IMR-90 (cell line): Measurements from ENCODE around the gene TACC3. TPM values are rescaled to one million over a fixed set of nuclear protein-coding genes. Genes with fewer than 3 reads are reported as not detected.

Source experiments
- ATAC-seq: fragments of 200-7000 bp; cut with Tn5 transposase; 2 replicates; pipeline ENCODE4 v1.9.1; 2020; ENCODE audit warnings: low read depth, mild to moderate bottlenecking, moderate library complexity
- BruUV-seq: library from RNA; stranded (reverse); fragments of 400-500 nt; replicated peaks from 2 replicates; lab custom pipeline; 2021; lab: Mats Ljungman, UMichigan
- CTCF ChIA-PET: fragments of 300-600 bp; formaldehyde crosslinking; extraction: SDS; loops from one replicate; lab custom pipeline; 2021; ENCODE audit warnings: antibody characterized with exemption; lab: Yijun Ruan, JAX
- POLR2A ChIA-PET: fragments of 300-600 bp; sonication (Branson Sonifier 250); formaldehyde crosslinking; loops from one replicate; lab custom pipeline; 2022; ENCODE audit warnings: antibody characterized with exemption; ENCODE audit not compliant: unreplicated experiment; lab: Charles Lee
- DNase-seq: peaks from one replicate; pipeline ENCODE4 v3.0.0; 2013
- H2AFZ ChIP-seq: replicated peaks from 2 replicates; pipeline ENCODE3; 2013; ENCODE audit warnings: low read length, mild to moderate bottlenecking; ENCODE audit not compliant: poor library complexity
- H2AK5ac ChIP-seq: 2 replicates; pipeline ENCODE4 v1.6.1; 2013; ENCODE audit warnings: low read depth, low read length, inconsistent platforms
- H2AK9ac ChIP-seq: replicated peaks from 2 replicates; pipeline ENCODE3; 2013; ENCODE audit warnings: mild to moderate bottlenecking, low read depth, low read length, moderate library complexity; ENCODE audit not compliant: poor library complexity
- H2BK120ac ChIP-seq: 2 replicates; pipeline ENCODE4 v1.6.1; 2013; ENCODE audit warnings: low read depth, low read length, inconsistent platforms
- H2BK15ac ChIP-seq: 3 replicates; pipeline ENCODE4 v1.6.1; 2013; ENCODE audit warnings: low read depth, low read length, inconsistent platforms
- H2BK20ac ChIP-seq: 2 replicates; pipeline ENCODE4 v1.6.1; 2013; ENCODE audit warnings: low read depth, mild to moderate bottlenecking, inconsistent platforms, low read length, moderate library complexity
- H2BK5ac ChIP-seq: 2 replicates; pipeline ENCODE4 v1.6.1; 2013; ENCODE audit warnings: mild to moderate bottlenecking, low read depth, low read length, inconsistent platforms; ENCODE audit not compliant: poor library complexity, severe bottlenecking
- H3K14ac ChIP-seq: replicated peaks from 2 replicates; pipeline ENCODE4 v1.6.1; 2013; ENCODE audit warnings: low read depth, low read length, inconsistent platforms
- H3K18ac ChIP-seq: 2 replicates; pipeline ENCODE4 v1.6.1; 2013; ENCODE audit warnings: low read depth, low read length, control low read depth
- H3K23ac ChIP-seq: 2 replicates; pipeline ENCODE4 v1.6.1; 2013; ENCODE audit warnings: low read depth, low read length, inconsistent platforms
- H3K27ac ChIP-seq: 2 replicates; pipeline ENCODE4 v1.5.1; 2013; ENCODE audit warnings: mild to moderate bottlenecking, control low read depth, low read length; ENCODE audit not compliant: insufficient read depth
- H3K27me3 ChIP-seq: 2 replicates; pipeline ENCODE4 v1.6.1; 2013; ENCODE audit warnings: low read length; ENCODE audit not compliant: control insufficient read depth, insufficient read depth
- H3K36me3 ChIP-seq: 2 replicates; pipeline ENCODE4 v1.6.1; 2013; ENCODE audit warnings: low read length, mixed read lengths; ENCODE audit not compliant: control insufficient read depth, insufficient read depth
- H3K4ac ChIP-seq: 2 replicates; pipeline ENCODE4 v1.6.1; 2013; ENCODE audit warnings: low read depth, low read length, inconsistent platforms
- H3K4me1 ChIP-seq: 2 replicates; pipeline ENCODE4 v1.6.1; 2013; ENCODE audit warnings: low read length, mixed read lengths; ENCODE audit not compliant: control insufficient read depth, insufficient read depth
- H3K4me2 ChIP-seq: 2 replicates; pipeline ENCODE4 v1.6.1; 2013; ENCODE audit warnings: low read depth, mild to moderate bottlenecking, control low read depth, low read length, moderate library complexity
- H3K4me3 ChIP-seq: 2 replicates; pipeline ENCODE4 v1.5.1; 2013; ENCODE audit warnings: low read depth, mild to moderate bottlenecking, control low read depth, low read length, moderate library complexity; ENCODE audit not compliant: insufficient read depth
- H3K56ac ChIP-seq: 2 replicates; pipeline ENCODE4 v1.6.1; 2013; ENCODE audit warnings: low read length, inconsistent platforms; ENCODE audit not compliant: insufficient read depth; ENCODE audit errors: extremely low read depth
- H3K79me1 ChIP-seq, 2 experiments: 2 replicates each; pipeline ENCODE4 v1.6.1; 2013; ENCODE audit warnings: low read length in 2 of 2, inconsistent platforms in 1 of 2, low read depth in 1 of 2
- H3K9ac ChIP-seq: 2 replicates; pipeline ENCODE4 v1.6.1; 2013; ENCODE audit warnings: low read depth, low read length, control low read depth
- H3K9me1 ChIP-seq: 2 replicates; pipeline ENCODE4 v1.6.1; 2013; ENCODE audit warnings: low read length, inconsistent platforms; ENCODE audit not compliant: insufficient read depth
- H3K9me3 ChIP-seq: 2 replicates; pipeline ENCODE4 v1.6.1; 2013; ENCODE audit warnings: low read length; ENCODE audit not compliant: control insufficient read depth, insufficient read depth
- H4K20me1 ChIP-seq: 2 replicates; pipeline ENCODE4 v1.6.1; 2013; ENCODE audit warnings: low read length, inconsistent platforms; ENCODE audit not compliant: insufficient read depth
- H4K5ac ChIP-seq: 2 replicates; pipeline ENCODE4 v1.6.1; 2013; ENCODE audit warnings: mild to moderate bottlenecking, low read depth, low read length, control low read depth
- H4K8ac ChIP-seq, 2 experiments: 2 replicates each; pipeline ENCODE4 v1.6.1; 2013; ENCODE audit warnings: low read depth in 2 of 2, low read length in 2 of 2, control low read depth in 1 of 2, inconsistent platforms in 1 of 2
- H4K91ac ChIP-seq: 2 replicates; pipeline ENCODE4 v1.6.1; 2013; ENCODE audit warnings: low read depth, low read length, inconsistent platforms; ENCODE audit not compliant: insufficient read depth
- BHLHE40 ChIP-seq: fragments of 150-350 bp; IDR thresholded peaks from 2 replicates; pipeline ENCODE4 v1.6.1; 2016; ENCODE audit warnings: mild to moderate bottlenecking, low read depth, low read length
- CEBPB ChIP-seq: IDR thresholded peaks from 2 replicates; pipeline ENCODE4 v1.6.1; 2012; ENCODE audit warnings: low read depth, low read length, improper control_type of control experiment
- CHD1 ChIP-seq: IDR thresholded peaks from 2 replicates; pipeline ENCODE4 v1.6.1; 2012; ENCODE audit warnings: low read depth, low read length, improper control_type of control experiment
- ELK1 ChIP-seq: fragments of 150-350 bp; IDR thresholded peaks from 2 replicates; pipeline ENCODE4 v1.6.1; 2016; ENCODE audit warnings: low read depth, mild to moderate bottlenecking, low read length, moderate library complexity, borderline replicate concordance
- MAFK ChIP-seq: IDR thresholded peaks from 2 replicates; pipeline ENCODE4 v1.6.1; 2012; ENCODE audit warnings: low read depth, low read length, improper control_type of control experiment
- MAZ ChIP-seq: IDR thresholded peaks from 2 replicates; pipeline ENCODE4 v1.6.1; 2012; ENCODE audit warnings: low read depth, mild to moderate bottlenecking, low read length, improper control_type of control experiment, moderate library complexity, borderline replicate concordance
- NFE2L2 ChIP-seq: fragments of 150-350 bp; IDR thresholded peaks from 2 replicates; pipeline ENCODE4 v1.6.1; 2016; ENCODE audit warnings: low read depth, mild to moderate bottlenecking, low read length
- POLR2A ChIP-seq: IDR thresholded peaks from 2 replicates; pipeline ENCODE4 v1.6.1; 2012; ENCODE audit warnings: mild to moderate bottlenecking, low read depth, low read length
- RAD21 ChIP-seq: IDR thresholded peaks from 2 replicates; pipeline ENCODE4 v1.6.1; 2012; ENCODE audit warnings: low read length, improper control_type of control experiment
- RCOR1 ChIP-seq: IDR thresholded peaks from 2 replicates; pipeline ENCODE4 v1.6.1; 2012; ENCODE audit warnings: mild to moderate bottlenecking, low read length, improper control_type of control experiment; ENCODE audit not compliant: insufficient replicate concordance
- RFX5 ChIP-seq: IDR thresholded peaks from 2 replicates; pipeline ENCODE4 v1.8.0; 2012; ENCODE audit warnings: low read depth, mild to moderate bottlenecking, low read length, moderate library complexity
- SMC3 ChIP-seq: fragments of 150-350 bp; IDR thresholded peaks from 2 replicates; pipeline ENCODE4 v1.6.1; 2016; ENCODE audit warnings: low read depth, mild to moderate bottlenecking, antibody characterized with exemption, low read length, moderate library complexity
- WGBS, 2 experiments: methylation state at CpG; one replicate each; pipeline versions ENCODE4 v1.1.5 to v1.1.7; 2013; ENCODE audit warnings: missing lambda C conversion rate in 2 of 2; ENCODE audit not compliant: insufficient read length in 1 of 2; ENCODE audit errors: extremely low coverage in 2 of 2; 5-methylcytosine and 5-hydroxymethylcytosine counted together
- dilution Hi-C: fragments of 300-500 bp; cut with HindIII; formaldehyde crosslinking; loops from one replicate; pipeline ENCODE4 v1.14.3; 2018; ENCODE audit warnings: low sequenced_read_pairs; ENCODE audit not compliant: unreplicated experiment
- in situ Hi-C: fragments of 300-500 bp; cut with MboI; formaldehyde crosslinking; loops from 3 replicates; pipeline ENCODE4 v1.14.3; 2019; ENCODE audit warnings: low sequenced_read_pairs, inconsistent platforms, mixed read lengths
- intact Hi-C: fragments of 100-400 bp; cut with micrococcal nuclease; formaldehyde crosslinking; loops from 2 replicates; pipeline ENCODE4 v1.10.0; 2022
- polyA plus RNA-seq, 3 experiments: library from polyadenylated mRNA; depleted of rRNA; stranded (reverse); fragments of >200 nt; gene quantifications; 2 replicates each; pipeline ENCODE4 v1.2.3, GENCODE V29; 2012; ENCODE audit warnings: low replicate concordance in 1 of 3
- total RNA-seq: library from RNA; depleted of rRNA; stranded (reverse); fragments of >200 nt; gene quantifications from 2 replicates; pipeline ENCODE4 v1.2.3, GENCODE V29; 2012
- TF ChIP-seq, protein P1 (sequence below): fragments of 150-350 bp; IDR thresholded peaks from 2 replicates; pipeline ENCODE4 v1.6.1; 2017; ENCODE audit warnings: mild to moderate bottlenecking, antibody characterized with exemption, low read length, low read depth
- TF ChIP-seq, protein P2 (sequence below): conservative IDR thresholded peaks from 2 replicates; pipeline ENCODE4 v1.5.1; 2012; ENCODE audit warnings: mild to moderate bottlenecking, low read depth, low read length, improper control_type of control experiment

Gene TACC3
- total and polyA plus RNA-seq, 2 of the 4 experiments (the other 2 are of a cell fraction) = 15.1 to 49.7 TPM

GRCh38 chr4:1784789-1785591 lies 63.7 kb downstream of the TACC3 start:
- no peak overlapping the region for H2BK120ac ChIP-seq
- H2BK20ac ChIP-seq = no peak overlapping the region
- H4K5ac ChIP-seq = no peak overlapping the region
- TF ChIP-seq CHD1 (no peak), BHLHE40 (no peak), RCOR1 (no peak), SMC3 (no peak), NFE2L2 (no peak), CEBPB (no peak), RFX5 (no peak), MAFK (no peak), ELK1 (no peak), POLR2A (no peak), RAD21 (no peak), MAZ (no peak)
- TF ChIP-seq, protein P1, sequence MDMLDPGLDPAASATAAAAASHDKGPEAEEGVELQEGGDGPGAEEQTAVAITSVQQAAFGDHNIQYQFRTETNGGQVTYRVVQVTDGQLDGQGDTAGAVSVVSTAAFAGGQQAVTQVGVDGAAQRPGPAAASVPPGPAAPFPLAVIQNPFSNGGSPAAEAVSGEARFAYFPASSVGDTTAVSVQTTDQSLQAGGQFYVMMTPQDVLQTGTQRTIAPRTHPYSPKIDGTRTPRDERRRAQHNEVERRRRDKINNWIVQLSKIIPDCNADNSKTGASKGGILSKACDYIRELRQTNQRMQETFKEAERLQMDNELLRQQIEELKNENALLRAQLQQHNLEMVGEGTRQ = no peak
- TF ChIP-seq, protein P2, sequence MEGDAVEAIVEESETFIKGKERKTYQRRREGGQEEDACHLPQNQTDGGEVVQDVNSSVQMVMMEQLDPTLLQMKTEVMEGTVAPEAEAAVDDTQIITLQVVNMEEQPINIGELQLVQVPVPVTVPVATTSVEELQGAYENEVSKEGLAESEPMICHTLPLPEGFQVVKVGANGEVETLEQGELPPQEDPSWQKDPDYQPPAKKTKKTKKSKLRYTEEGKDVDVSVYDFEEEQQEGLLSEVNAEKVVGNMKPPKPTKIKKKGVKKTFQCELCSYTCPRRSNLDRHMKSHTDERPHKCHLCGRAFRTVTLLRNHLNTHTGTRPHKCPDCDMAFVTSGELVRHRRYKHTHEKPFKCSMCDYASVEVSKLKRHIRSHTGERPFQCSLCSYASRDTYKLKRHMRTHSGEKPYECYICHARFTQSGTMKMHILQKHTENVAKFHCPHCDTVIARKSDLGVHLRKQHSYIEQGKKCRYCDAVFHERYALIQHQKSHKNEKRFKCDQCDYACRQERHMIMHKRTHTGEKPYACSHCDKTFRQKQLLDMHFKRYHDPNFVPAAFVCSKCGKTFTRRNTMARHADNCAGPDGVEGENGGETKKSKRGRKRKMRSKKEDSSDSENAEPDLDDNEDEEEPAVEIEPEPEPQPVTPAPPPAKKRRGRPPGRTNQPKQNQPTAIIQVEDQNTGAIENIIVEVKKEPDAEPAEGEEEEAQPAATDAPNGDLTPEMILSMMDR = no peak
- no peak overlapping the region for H3K4me3 ChIP-seq
- no peak overlapping the region for H3K23ac ChIP-seq
- no peak overlapping the region for H2AK5ac ChIP-seq
- no peak overlapping the region for H4K91ac ChIP-seq
- no peak overlapping the region for H2BK5ac ChIP-seq
- peak overlapping the region; percentile 72 for H2AK9ac ChIP-seq
- no peaks in the 10 kb centered on the region for H3K9me3 ChIP-seq
- dilution Hi-C loops (no loop called here), intact Hi-C loops (no loop called here), in situ Hi-C loops (no loop called here)
- H3K4me2 ChIP-seq = no peak overlapping the region
- H3K27ac ChIP-seq = no peak overlapping the region
- peak overlapping the region; percentile 72 for H2AFZ ChIP-seq
- H3K4ac ChIP-seq = no peak overlapping the region
- no peak for DNase-seq
- no peak overlapping the region for H3K14ac ChIP-seq
- H4K8ac ChIP-seq = no peak overlapping the region
- no peaks in the 10 kb centered on the region for H3K36me3 ChIP-seq
- H3K9me1 ChIP-seq = no peaks in the 10 kb centered on the region
- no peaks in the 10 kb centered on the region; the same call in 1 of the 2 replicates for H4K20me1 ChIP-seq
- H3K18ac ChIP-seq = no peak overlapping the region
- no peak overlapping the region for H3K9ac ChIP-seq
- CTCF ChIA-PET = no interaction called here
- 61% methylated on average over 11 of the region's 17 CpGs; no CpG with 5 or more reads in 1 of the 2 experiments for WGBS, 2 experiments
- H3K79me1 ChIP-seq = no peaks in the 10 kb centered on the region
- H3K27me3 ChIP-seq = peaks cover 14% of the 10 kb centered on the region; the same call in 1 of the 2 replicates
- H3K56ac ChIP-seq = no peak overlapping the region
- ATAC-seq = peak; percentile 52; the same call in 1 of the 2 replicates
- no peaks in the 10 kb centered on the region; the same call in 1 of the 2 replicates for H3K4me1 ChIP-seq
- no peak overlapping the region for H2BK15ac ChIP-seq
- POLR2A ChIA-PET = no interaction called here
- no TSS peak for BruUV-seq
